Activated CD4-positive, CD25-positive, alpha-beta regulatory T cell treated with anti-CD3 and anti-CD28 coated beads, Interleukin-2, amount 50 U/mL, for 16 hours (primary cell): ENCODE measurements around the gene CPN2.

Experiments
- DNase-seq: peaks from one replicate; pipeline ENCODE4 v3.0.0-alpha.2; 2020; ENCODE audit warnings: low read depth, low spot score

Gene CPN2

GRCh38 chr3:194313560-194314387 is 37.4 kb downstream of the CPN2 start:
- no peak for DNase-seq

DNA sequence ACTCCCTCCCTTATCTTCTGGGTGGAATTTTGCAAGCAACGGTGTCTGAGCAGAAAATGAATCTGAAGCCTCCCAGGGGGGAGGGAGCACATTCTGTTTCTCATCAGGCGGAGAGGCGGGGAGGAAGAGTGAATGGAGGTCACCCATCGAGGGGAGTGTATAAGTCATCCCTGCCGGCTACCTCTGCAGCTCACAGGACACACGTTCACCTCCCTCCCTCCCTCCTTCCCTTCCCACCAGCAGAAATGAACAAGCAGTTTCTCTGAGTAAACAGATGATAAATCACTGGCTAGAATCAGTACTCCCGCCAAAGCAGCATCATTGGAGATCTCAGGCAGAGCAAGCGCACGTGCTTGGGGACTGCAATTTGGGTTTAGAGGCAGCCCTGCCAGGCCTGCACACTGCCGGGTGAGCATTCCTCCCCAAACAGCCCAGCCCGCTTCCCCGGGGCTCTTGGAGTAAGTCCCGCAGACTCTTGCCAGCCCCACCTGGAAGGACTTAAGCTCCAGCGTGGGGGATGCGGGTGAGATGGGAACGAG is 38.3 kb downstream of the CPN2 start:
- DNase-seq, result no peak

GRCh38 chr3:194312186-194312742 is 38.9 kb downstream of the CPN2 start:
- DNase-seq, result no peak

GRCh38 chr3:194311000-194311399 is 40.1 kb downstream of the CPN2 start:
- no peak for DNase-seq

DNA sequence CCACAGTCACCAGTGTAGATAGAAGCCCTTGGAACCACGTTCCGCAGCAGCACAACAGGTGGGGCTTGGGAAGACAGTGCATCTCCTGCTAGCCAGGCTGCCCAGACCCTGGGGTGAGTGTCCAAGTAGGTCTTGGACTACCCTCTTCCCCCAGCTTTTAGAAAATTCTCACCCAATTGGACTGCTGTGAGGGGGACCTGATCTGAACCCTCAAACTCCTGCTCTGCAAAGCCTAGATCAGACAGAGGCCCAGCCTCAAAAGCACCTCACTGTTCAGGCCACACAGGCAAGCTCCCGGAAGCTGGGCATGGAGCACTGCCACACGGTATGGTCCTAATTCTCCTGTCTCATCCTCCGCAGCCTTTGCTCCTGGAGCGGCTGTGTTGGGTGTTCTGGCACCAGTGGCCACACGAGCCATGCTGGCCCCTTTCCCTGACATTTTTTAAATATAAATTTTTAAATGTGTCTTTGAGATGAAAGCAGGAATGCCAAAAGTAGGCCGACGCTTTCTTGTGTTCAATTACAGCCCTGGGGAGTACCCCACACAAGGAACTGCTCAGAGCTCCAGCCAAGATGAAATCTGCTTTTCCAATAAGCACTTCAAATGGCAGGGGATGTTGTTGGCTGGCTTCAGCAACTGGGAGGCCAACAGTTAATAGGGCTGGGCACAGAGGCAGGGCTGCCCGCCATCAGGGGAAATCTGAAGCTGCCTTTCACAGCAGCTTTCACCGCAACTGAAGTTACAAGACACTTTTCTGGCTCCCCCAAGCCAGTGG is 40.9 kb downstream of the CPN2 start:
- DNase-seq, result no peak

GRCh38 chr3:194308601-194309449 is 42.3 kb downstream of the CPN2 start:
- DNase-seq, result no peak

DNA sequence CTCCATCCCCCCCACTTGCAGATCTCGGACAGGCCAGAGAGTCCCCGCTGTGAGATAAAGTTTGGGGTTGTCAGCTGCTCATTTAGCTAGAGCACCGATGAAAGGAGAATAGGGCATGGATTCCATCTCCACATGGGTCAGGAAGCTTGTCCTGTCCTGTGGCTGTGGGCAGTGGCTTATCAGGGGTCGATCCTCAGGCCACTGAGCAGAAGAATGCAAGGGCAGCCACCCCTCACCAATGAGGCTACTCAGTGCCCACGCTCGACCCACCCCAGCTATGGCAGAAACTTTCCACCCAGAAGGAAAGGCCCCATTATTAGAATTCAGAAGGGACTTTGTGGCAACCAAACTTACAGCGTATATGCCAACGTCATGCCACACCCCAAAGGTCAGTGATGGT is 43.3 kb downstream of the CPN2 start:
- DNase-seq, result no peak

- DNase-seq, result no peak
These were observed 44.1 kb downstream of the CPN2 start for GRCh38 chr3:194306771-194307640.

GRCh38 chr3:194306109-194306686 is 44.9 kb downstream of the CPN2 start:
- peak; percentile 20 for DNase-seq

- DNase-seq, result no peak
These were observed 45.6 kb downstream of the CPN2 start for GRCh38 chr3:194305356-194306108.

GRCh38 chr3:194304186-194304917 is 46.8 kb downstream of the CPN2 start:
- DNase-seq, result no peak

GRCh38 chr3:194303749-194304148 is 47.4 kb downstream of the CPN2 start:
- no peak for DNase-seq

DNA sequence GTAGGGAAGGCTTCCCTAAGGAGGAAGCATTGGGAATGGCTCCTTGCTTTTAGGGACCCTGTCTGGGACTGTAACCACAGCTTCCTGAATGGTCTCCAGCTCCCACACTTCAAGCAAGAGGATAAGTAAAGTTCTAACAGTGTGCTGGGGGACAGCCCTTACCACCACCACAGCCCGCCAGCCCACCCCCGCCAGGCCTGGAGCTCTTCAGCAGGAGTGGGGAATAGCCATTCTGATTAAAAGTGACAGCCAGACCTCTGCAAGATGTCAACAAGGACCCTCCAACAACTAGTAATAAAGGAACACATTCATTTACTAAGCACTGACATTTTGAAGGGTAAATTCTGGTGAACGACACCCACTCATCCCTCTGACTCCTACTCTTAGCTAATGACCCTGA is 49.4 kb downstream of the CPN2 start:
- no peak for DNase-seq

DNA sequence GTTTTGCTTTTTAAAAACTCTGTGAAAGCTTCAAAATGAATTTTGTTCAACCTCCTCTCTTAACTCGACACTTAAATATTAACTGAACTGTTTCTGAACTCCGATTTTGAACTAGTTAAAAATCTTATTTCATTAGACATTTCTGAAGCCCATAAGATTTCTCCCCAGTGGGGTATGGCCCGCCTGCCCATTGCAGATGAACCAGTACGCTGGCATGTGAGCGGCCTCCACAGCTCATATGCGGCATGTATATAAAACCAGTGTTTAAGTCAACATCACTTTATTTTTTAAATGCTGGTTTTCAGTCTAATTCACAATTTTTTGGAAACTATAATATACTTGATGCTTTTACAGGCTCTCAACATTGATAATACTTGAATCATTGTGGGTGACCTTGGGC is 50.2 kb downstream of the CPN2 start:
- DNase-seq, result no peak

- DNase-seq, result no peak
These were observed 50.8 kb downstream of the CPN2 start for GRCh38 chr3:194300382-194300758.

- DNase-seq, result no peak
These were observed 52.5 kb downstream of the CPN2 start for GRCh38 chr3:194298331-194299227.

- no peak for DNase-seq
These were observed 54.5 kb downstream of the CPN2 start for GRCh38 chr3:194296454-194297263.
